Activated T-cell treated with anti-CD3 and anti-CD28 coated beads for 1 hour (primary cell): ENCODE measurements around the gene PKLR.
A peak's percentile ranks its signal among the peaks of the same experiment; 100 is the strongest.
"Not testable (repeated sequence)": the region's sequence is repeated elsewhere in the genome, so short reads cannot be mapped to it uniquely, and the experiment has no call there.

ENCODE experiments used
- DNase-seq: peaks from one replicate; pipeline ENCODE4 v3.0.0-alpha.2; 2020; ENCODE audit warnings: low read depth

Gene PKLR

DNA sequence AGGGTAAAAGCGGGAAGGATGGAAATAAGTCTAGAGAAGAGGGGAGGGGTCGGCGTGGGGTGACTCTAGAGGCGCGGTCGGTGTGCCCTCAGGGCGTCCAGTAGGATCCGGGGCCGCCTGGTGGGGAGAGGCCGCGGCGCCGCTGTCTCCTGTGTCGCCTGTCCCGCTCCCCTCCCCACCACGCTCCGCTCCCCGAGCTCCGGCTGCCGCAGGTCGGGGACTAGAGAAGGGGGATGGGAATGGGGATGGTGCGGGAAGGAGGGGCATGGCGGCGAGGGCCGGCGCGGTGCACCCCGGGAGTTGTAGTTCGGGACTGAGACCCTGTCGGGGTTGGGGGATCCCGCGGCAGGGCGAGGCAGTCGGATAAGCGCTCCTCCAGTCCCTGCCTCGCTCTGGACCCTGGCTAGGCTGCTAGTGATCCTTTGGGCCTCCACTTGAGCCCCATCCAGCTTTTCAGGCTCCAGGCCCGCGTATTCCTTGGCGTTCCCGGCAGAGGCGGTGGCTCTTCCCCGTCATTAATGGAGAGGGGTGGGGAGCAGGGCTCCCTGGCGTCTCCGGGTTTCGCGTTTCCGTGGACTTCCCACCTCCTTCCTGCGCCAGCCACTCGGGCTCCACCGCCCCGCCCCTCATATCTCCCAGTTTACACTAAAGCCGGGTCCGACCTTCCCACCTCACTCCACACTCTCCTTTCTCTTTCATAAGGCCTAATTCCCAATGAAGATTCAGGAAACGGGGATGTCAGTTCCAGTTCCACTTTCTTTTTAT lies 45.8 kb downstream of the PKLR start, which contains the start of gene ENTREP3:
Gene ENTREP3, minus strand, starts transcription at position 241 of the 765 bp plus-strand sequence. CDS start 606 bp downstream, outside the sequence.
- peak; percentile 56 for DNase-seq

GRCh38 chr1:155254714-155255242 lies 46.5 kb downstream of the PKLR start:
- no peak for DNase-seq

- no peak for DNase-seq
Observed at GRCh38 chr1:155254228-155254713, 47.0 kb downstream of the PKLR start.

DNA sequence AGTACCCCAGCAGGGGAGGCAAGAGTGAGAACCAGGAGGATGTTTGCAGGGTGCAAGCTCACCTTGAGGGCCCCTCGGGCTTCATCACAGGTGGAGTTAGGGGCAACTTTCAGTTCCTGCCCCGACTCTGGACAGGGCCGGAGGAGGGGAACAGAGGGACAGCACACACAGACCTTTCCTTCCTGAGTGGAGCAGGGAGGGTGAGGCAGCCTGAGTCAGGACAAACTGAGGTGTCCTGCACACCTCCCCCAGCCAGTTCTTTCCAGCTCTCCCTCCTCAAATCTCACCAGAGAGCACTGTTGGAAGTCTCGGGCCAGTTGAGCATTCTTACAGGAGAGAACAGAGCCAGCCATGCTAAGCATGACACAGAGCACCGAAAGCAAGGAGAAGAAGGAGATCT lies 47.4 kb downstream of the PKLR start:
- no peak for DNase-seq

- no peak for DNase-seq
Observed at GRCh38 chr1:155253208-155253607, 48.0 kb downstream of the PKLR start.

GRCh38 chr1:155251566-155251965 lies 49.7 kb downstream of the PKLR start:
- DNase-seq, result no peak

DNA sequence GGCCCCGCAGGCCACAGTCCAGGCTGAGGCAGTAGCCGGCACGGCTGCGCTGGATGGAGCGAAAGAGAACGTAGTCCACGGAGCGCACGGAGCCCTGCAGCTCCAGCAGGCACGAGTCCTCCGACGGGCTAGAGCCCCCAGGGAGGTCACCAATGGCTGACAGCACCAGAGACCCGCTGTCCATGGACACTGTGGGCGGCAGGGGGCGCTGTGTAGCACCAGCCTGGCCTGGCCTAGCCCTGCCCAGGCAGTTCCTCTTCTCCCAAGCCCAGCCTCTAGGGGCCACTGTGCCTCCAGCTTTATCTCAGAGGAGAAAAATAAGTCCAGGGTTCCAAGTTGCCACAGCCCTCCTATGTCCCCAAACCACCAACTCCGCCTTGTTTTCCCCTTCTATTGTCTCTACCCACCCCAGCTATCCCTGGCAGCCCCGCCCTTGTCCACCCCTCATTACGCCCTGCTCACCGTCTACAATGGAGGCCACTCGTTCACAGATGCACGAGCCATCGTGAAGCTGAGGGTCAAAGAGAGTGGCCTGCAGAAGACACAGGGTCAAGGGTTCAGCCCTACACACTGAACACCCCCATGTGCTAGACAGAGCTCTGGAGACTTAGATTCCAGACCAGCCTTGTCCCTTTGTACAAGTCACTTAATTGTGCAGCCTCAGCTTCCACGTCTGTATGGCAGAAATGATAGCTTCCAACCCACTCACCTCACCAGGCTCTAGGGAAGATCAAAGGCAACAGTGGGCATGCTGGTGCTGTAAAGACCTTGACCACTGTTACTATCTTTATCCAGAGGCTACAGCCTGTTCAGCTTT lies 50.4 kb downstream of the PKLR start:
- peak; percentile 97 for DNase-seq

DNA sequence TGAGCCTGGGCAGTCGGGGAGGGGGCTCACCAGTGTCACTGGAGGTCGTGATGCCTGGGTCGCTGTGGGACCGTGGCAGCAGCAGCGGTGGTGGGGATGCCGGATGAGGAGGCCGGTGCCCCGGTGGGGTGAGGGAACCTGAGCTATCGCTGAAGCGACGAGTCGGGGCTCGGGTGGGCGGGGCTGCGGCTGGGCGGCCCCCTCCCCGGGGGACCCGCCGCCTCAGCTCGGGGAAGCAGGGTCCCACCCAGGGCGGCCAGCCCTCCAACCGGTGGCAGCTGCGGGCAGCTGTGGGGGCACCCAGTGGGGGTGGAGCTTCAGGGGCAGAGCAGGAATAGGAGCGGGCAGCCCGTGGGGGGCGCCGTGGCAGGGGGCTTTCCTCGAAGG lies 51.0 kb downstream of the PKLR start:
- no peak for DNase-seq

DNA sequence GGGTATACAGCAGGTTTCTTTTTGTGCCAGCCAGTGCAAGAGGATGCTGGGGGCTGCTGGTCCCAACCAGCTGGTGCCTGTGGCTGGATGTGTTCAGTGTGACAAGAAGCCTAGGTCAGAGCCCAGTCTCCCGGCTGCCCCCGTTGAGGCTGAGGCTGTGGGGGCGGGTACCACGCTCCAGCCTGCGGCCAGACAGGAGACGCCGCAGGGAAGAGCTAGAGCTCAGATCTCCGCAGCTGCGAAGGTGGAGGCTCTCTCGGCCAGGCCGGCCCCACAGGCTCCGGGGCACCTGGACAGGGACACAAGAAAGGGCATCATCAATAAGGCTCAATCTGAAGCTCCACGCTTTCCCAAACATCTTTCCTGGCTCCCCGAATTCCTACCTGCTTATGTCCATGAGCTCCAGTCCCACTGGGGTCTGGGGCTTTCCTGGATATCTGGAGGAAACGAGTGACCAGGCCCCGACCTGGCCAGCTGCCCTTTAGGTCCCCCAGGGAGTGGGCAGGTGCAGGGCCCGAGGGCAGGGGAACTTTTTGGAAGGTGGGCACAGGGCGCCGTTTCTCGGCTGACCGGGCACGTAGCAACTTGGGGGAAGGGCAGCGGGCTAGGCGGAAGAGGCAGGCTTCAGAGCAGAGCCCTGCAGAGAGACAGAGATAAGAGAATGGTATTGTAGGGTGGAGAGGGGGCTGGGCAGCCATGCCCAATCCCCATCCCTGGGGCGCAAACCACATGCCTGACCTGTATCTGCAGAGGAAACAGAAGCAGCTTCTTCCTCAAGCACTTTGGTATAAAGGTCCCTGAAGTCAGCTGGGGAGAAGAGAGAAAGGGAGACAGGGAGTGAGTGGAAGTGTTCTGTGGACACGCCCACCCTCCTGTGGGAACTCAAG lies 53.3 kb downstream of the PKLR start:
- DNase-seq, result no peak

- DNase-seq, result not testable (repeated sequence)
Observed at GRCh38 chr1:155246796-155247195, 54.4 kb downstream of the PKLR start.

DNA sequence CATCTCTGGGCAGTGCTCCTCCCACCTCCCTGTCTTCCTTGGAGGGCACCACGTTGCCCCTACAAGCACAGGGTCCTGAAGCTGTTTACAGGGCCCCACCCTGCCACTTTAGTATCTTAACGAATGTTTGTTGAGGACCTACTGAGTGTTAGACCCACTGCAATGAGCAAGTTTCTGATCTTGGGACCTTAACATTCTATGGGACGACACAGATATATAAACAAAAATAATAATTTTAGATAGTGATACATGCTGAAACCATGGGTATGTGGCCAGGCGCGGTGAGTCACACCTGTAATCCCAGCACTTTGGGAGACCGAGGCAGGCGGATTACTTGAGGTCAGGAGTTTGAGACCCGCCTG lies 56.1 kb downstream of the PKLR start:
- DNase-seq, result no peak

DNA sequence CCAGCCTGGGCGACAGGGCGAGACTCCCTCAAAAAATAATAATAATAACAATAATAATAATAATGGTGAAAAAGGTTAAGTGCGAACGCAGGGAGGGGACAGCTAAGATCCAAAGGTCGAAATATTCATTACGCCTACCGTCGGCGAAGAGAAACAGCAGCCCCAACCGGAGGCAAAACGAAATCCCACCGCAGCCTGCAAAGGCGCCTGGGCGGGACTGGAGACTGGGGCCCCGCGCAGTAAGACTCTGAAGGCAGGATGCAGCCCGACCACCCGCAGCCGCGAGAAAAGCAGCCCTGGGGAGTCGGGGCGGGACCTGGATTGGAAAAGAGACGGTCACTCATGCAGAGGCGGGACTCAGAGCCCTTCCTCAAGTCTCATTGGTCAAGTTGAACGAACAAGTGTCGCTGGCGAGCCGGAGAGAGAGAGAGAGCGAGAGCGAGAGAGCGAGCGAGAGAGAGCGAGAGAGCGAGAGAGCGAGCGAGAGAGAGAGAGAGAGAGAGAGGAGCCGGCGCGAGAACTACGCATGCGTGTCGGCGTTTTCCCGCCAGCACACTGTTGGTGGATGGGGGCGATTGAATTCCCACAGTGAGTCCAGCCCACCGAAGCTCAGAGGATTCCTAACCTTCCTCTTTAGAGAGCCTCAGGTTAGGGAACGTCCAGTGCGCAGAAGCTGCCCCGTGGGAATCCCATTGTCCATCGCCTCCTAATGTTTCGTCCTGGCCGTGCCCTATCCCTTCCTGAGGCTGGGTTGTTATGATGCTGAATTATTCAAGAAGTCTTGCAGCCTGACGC lies 56.7 kb downstream of the PKLR start:
- peak; percentile 88 for DNase-seq

- DNase-seq, result no peak
Observed at GRCh38 chr1:155242805-155243358, 58.4 kb downstream of the PKLR start.

DNA sequence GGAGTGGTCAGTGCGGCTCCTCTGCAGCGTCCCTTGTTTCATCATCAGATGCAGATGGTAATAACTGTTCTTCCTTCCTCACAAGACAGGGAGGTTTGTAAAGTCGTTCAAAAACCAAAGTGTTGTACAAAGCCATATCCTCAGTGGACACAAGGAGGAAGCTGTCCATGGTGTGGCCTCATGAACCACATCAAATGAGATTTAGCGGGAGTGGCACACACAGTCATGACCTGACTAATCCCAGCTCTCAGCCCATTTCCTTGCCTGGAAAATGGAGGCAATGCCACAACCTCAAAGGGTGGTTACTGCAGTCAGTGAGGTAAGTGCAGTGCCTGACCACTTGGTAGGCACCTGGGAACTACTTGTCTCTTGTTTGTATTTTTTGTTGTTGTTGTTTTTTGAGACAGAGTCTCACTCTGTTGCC lies 59.4 kb downstream of the PKLR start:
- no peak for DNase-seq

GRCh38 chr1:155241069-155241679 lies 60.1 kb downstream of the PKLR start:
- peak; percentile 50 for DNase-seq
